DMS 273 (cell line): Measurements from ENCODE around the gene HOXB1.

ENCODE experiments used
- DNase-seq: peaks from one replicate; lab custom pipeline; 2025; ENCODE audit not compliant: unreplicated experiment; lab: John Stamatoyannopoulos, UW

The HOXB1 gene

DNA sequence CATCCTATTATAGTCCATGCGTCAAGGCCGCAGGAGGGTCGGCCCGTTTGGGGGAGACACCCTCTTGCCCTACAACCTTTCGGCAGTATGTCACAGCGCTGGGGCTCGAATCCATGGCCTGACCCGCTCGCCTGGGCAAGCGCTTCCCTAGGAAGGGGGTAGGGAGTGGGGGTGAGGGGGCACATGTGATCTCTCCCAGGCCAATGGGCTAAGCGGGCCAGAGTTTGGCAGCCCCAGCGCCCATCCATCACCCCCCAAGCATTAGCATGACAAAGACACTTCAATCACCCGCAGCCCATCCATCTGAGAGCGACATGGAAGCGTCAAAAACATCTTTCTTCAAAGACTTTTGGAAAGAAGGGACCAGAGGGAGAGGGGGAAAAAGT is at the start of gene HOXB1:
Gene HOXB1, minus strand, starts transcription at position 125 of the 386 bp plus-strand sequence. Its CDS starts 107 bp downstream, at position 18.
- DNase-seq = no peak

DNA sequence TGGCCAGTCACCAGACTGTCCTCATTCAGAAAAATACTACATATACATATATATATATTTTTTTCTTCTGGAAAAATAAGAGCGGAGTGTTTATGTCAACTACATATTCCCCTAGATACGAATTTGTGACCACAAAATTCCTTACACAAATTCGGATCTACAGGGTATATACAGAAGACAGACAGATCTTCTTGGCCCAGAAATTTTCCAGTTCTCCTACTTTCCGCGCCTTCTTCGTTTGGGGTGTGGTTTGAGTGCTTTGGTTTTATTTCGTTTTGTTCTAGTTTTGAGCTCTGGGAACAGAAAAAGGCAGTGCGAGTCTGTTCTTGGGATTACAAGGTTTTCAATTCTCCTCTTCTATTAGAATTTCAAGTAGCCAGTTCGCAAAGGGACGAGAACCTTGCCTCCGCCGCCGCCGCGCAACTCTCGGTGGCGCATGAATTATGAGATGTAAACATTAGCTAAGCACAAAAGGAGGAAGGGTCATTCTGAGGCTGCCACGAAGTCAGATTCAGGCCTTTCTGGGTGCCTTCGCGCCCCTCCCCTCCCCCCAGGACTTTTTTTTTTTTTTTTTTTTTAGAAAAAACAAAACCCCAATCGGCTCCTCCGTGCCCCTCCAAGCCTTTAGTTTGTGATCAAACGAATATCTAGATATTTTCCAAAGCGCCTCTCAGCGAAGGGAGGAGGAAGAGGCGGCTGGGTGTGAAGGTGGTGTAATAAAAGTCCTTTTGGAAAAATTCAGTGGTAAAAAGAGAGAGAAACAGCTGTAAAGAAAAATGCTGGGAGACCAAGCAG is 49.1 kb upstream of the HOXB1 start:
- DNase-seq = no peak

DNA sequence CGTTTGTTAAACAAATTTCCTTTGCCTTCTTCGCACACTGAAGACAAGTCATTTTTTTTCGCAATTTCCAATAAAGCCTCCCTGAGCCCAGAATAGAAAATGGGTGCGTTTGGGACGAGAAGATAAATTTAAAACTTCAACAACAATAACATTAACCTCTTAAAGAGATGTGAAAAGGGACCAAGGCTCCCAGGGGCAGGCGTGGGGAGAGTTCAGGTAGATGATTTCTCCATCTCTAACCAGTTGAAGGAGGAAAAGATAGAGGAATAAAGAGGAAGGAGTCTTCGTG is 48.6 kb upstream of the HOXB1 start:
- no peak for DNase-seq

DNA sequence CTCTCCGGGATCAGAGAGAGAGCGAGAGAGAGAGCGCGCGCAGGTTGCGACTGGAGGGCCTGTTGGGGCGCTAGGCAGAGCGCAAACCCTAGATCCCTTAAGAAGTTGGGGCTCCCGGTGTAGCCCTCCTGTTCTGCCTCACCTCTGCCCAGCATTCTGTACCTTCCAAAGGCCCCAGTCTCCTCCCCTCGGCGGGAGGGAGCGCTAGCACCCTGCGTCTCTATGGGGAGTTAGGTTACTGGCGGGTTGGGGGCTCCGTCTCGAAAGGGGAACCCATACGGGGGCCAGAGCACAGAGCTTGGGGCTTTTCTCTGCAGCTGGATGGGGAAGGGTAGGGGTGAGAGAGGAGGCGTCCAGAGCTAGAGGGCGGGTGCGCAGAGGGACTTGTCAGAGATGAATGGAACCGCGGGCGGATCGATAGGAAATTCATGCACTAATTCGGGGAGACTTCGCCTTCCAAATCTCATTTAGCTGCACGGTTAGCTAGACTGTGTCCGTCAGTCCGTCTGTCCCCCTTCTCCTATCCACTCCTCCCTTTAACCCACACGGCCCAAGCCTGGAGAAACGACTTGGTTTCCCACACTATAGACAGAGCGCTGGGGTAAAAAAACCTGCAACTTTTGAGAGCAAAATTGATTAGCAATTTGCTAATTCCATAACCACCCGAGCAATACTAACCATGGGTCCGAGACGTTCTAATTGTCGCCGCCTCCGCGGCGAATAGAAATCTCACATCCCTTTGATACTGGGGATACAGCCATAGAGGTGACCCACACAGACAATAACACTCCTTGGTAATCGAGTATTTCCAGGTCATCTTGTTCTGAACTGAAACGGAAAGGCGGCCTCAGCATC is 48.0 kb upstream of the HOXB1 start:
- DNase-seq = no peak

DNA sequence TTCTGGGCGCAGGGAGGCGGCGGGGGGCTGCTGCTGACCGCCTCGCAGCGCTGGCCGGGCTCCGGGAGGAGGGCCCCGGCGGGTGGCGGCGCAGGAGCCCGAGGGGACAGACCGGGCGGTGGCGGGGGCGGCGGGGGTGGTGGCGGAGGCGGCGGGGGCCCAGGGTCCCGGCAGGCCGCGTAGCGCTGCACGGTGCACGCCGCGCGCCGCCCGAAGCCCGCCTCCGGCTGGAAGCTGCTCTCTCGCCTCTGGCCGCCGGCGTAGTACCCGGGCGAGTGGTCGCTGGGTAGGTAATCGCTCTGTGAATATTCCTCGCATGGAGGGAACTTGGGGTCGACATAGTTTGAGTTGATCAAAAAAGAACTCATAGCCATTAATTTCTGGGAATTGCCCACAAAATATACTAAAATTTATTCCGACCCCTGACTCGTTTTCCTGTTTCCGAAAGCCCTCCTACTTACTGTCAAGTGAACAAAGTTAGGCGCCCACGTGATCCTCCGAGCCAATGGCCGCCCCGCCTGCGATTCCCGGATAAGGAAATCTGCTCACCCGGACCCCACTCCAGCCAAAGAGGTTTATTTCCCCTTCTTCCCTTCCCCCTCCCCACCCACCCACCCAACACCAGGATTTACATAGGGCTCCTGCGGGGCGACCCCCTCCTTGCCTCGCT is 47.3 kb upstream of the HOXB1 start, which contains the start of gene HOXB4:
Gene HOXB4, minus strand, starts transcription at position 405 of the 670 bp plus-strand sequence. Its CDS starts 31 bp downstream, at position 374.
- no peak for DNase-seq

DNA sequence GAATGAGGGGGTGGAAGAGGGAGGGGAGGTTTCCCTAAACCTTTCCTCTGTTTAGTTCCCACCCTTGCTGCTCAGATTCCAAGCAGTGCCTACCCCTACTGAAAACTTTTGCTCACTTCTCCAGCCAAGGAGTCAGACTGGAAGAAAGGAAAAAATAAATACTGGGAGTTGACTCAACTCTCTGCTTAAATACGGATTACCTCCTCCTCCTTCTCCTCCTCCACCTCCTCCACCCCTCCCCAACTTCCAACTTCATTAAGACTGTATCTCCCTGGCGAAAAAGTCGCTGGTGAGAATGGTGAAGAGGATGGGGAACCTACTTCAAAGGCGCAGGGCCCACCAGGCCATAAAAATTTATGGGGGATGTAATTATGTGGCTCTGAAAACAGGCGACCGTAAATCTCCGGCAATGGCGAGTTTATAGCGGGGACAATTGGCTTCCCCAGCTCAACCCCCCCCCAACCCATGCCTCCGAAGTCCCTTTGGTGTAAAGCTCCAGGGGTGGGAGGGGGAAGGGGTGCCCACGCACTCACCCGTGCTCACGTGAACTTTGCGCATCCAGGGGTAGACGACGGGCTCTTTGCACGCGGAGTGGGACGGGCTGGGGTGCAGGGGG is 46.6 kb upstream of the HOXB1 start:
- DNase-seq = no peak

DNA sequence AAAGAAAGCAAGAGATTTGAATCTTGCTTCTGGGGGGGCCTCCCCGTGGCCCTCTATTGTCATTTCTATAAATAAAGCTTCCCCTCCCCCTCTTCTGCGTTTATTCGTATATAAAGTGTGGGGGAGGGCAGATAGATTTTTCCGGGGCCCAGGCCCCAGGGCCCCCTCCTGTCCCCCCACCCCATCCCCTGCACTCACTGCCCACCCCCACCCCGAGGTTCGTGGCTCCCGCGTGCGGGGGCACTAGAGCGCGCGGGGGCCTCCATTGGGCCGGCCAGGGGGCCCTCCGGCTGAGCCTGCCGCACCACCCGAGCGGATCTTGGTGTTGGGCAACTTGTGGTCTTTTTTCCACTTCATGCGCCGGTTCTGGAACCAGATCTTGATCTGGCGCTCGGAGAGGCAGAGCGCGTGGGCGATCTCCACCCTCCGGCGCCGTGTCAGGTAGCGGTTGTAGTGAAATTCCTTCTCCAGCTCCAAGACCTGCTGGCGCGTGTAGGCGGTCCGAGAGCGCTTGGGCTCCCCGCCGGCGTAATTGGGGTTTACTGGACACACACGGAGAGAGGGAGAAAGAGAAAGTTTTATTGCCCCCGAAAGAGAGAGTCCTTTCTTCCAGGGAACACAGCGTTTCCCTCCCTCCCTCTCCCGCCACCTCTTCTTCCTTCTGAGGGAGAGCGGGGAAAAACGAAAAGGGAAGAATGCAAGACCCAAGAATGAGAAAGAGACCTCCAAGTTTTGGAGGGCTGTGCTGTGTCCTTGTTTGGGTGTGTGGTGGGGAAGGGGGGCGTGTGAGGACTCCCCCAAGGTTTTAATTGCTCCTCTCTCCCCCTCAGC is 45.9 kb upstream of the HOXB1 start:
- DNase-seq = no peak

DNA sequence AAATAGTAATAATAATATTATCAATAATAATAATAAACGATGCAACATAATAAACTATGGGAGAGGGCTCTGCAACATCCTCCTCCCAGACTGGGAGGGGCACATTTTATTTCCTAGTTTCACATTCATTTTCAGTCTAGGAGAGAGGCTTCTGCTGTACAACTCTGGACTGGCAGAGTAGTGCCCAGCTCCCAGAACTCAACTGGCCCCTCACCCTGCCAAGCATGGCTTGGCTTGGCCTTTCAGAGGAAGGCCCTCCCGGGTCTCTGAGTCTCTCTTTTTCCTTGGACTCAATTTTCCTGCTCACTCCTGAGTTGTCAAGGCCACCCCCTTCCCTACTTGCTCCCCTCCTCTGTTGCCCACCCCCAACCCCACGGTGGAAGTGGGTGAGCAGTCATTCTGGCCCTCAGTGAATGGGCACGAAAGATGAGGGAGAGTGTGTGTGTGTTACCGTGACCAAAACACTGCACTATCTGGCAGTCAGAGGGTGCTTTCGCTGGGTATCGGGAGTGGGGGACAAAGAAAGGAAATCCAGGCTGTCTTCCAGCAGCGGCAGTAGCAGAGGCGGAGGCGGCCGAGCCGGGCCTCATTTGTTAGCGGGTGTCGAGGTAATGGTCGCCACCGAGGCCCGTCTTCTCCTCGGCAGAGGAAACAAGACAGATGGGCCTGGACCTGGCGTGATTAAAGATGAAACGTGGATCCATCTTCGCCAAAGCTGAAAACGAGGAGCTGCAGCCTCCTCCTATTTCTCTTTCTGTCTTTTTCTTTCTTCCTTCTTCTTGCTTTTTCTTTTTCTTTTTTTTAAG is 45.1 kb upstream of the HOXB1 start:
- DNase-seq = no peak

DNA sequence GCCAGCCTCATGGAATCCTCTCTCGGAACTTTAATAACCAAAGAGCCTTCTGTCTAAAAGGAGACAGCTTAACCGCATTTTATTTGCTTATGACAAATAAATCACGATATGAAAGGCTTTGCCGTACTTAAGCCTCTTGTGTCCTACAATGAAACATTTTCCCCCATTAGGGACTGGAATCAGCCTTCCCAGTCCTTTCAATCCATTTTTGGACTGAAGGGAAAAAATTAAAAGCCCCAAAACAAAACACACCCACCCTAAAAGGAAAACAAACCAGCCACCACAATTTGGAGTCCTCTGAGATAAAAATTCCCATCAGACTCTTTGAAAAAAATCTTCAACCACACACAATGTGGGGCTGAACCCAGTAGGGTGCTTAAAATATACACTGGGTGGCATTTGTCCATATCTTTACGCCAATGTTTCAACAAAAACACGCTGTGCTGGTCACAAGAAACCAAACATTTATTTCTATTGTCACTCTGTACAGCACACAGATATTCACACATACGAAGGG is 44.3 kb upstream of the HOXB1 start:
- DNase-seq = no peak

DNA sequence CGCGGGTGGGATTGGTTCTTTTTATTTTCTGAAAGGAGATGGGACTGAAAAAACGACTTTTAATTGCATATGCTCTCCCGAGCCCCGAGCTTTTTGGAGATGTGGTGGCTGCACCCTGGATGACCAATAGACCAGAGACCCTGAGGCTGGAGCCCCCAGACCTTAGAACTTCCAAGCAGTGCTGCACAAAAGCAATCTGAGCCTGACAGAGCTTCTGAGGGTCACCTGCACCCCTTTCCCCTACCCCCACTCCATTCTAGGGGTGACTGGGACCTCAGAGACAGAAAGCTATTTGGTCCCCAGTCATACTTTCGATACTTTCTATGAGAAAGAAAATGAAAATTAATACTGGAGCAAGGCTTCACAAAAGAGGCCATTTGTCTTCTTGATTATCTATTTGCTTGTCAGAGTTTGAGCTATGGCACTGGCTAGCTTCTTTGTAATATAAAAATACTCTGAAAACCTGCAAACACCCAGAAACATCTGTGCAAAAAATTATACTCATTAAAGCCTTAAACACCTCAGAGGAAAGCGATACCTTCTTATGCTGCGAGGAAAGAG is 43.8 kb upstream of the HOXB1 start:
- DNase-seq = no peak

DNA sequence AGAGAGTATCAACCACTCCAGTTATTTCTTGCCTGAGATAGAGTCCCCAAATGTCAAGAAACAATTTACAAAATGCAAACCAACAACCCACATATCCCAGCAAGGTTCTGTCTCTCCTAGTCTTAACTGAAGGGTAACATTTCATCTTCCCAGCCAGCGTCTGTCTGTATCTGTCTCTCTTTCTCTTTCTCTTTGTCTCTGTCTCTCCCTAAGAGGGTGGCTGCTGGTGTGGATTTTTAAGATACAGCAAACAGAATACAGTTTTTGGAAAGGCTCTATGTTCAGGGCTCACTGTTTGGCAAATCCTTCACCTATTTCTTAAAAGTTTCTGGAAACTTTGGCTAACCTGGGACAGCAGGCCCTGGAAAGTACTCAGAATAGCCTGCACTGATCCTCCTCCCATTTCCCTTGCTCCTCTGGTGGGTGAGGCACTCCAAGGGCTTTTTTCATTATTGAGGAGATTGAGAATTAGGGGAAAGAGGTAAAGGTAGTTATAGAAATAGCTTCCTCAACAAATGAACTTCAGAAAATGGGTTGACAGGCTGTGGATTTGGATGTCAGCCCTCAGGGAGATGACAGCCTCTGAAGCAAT is 41.1 kb upstream of the HOXB1 start:
- no peak for DNase-seq

DNA sequence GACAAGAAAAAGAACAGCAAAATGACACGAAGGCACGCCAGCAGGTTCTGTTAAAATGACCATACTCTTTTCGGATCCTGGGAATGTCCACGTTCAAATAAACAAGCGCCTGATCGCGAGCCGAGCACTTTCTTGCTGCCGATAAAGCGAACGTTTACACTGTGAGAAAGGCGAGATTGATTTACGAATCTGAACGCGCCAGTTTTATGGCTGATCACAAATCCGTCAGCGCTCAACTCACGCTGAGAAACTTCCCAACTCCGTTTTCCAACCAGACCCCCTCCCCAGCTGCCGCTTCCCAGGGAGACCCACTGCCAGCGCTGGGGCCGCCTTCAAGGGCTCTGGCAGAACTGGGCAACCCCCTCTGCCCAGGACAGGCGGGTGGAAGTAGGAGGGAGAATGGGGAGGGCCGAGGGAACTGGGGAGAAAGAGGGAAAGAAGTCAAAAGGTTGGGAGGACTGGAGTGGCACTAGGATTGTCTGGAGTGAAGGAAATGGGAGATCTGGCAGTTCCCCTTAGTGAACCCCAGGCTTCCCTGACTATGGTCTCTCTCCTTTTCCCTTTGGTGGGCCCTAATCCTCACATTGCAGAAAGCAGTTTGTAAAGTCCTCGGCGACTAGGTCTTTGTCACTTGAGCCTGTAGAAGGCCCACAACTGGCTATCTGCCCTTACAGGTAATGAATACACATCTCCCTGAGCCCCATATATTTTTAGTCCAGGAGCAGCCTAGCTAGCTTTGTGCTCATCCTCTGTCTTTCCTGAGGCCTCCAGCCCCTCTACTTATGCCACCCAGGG is 40.4 kb upstream of the HOXB1 start:
- DNase-seq = no peak

DNA sequence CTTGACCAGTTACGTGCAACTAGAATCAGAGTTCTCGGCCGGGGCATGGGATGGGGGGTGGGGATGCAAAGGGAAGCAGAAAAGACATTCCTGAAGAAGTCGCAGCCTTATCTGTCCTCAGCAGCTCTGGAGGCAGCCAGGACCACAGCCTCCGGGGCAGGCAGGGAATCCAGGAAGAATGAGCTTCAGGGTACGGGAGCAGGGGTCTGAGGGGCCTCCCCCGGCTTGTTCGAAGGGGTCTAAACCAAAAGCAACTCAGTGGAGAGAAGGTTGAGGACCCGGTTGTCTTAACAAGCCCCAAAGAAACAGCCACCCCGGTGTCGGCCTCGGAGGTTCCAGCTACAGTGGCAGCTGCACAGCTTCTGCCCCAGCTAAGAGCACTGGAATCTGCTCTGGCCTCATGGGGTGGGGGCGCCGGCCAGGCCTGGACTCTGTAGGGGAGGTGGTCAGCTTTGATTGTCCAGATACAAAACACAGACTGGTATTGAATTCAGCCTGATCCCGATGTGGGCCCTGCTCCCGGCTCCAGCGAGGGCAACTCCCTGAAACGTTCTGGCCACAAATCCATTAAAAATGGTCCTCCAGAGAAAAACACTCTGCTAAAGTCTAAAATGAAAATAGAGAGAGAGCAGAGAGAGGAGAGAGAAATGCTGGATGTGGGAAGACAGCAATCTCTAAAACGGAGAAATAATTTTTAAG is 39.7 kb upstream of the HOXB1 start:
- DNase-seq = no peak

DNA sequence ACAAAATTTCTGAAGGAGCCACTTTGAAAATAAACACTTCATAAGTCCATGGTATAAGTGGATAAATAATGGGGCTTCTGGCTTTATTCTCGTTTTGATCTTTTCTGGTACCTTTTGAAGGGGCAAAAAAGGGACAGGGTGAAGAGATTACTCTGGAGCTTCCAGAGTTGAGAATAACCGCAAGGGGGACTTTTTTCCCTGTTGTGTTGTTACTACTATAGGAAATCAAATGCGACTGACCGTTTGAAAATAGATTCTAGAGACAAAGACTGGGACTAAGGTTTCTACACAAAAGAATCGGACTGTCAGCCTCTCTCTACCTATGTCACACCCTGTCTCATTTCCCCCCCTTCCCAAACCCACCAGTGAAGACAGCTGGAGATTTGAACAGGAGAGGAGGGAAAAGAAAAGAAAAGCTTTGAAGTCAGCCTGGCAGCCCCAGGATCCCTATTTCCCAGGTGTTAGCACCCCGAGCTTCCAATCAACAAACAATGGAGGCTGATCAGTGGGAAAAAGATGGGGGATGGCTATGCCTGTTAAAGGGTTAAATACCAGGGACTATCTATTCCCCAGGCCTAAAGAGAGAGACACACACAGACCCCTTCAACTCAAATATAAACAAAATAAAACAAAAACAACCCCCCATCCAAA is 39.0 kb upstream of the HOXB1 start:
- DNase-seq = no peak

DNA sequence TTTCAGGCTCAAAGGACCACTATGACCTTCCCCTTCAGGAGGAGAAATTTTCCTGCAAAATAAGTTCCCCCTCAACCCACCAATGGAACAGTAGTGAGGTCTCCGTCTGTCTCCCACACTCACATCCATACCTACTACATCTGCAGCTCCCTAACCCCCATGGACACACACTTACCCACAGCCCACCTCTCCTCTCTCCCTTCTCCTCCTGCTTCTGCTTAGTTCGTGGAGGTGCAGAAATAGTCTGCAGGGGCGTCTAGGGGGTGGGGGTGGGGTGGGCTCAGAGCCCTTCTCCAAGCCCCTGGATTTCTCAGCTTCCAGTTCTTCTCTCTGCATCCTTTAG is 38.4 kb upstream of the HOXB1 start:
- DNase-seq = no peak

DNA sequence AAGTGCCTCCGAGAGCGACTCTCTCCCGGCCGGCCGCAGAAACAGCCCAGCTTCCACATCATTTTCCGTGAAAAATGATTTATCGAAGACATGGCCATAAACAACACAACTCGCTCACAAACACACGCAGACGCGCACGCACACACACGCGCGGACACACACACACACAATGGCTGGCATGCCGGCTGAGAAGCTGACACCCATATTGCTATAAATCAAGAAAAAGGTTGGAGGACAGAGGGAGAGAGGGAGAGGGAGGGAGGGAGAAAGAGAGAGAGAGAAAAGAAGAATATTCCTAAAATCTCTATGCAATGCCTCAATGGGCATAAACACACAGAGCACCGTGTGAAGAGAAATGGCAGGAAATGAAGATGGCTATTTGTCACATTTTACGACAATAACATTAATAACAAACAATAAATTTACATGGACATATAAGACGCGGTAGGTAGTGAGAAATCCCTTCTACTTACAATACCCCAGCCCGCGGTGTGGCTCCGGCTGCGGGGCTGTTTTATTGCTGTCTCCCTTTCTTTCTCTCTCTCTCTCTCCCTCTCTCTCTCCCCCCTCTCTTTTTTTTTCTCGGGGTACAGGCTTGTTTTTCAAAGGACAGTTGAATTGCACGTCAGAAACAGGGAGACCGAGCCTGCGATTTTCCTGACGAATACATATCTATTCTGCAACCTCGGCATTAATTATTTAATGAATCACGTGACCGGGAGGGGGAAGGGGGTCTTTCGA is 37.9 kb upstream of the HOXB1 start:
- DNase-seq = no peak
